Measurements from ENCODE around the gene ATP8B4. TPM values are rescaled to one million over a fixed set of nuclear protein-coding genes. Genes with fewer than 3 reads are reported as not detected.
A peak's percentile ranks its signal among the peaks of the same experiment; 100 is the strongest.

Gene ATP8B4
- total RNA-seq, 1 donor from 2014 or later: 3.1 TPM

DNA sequence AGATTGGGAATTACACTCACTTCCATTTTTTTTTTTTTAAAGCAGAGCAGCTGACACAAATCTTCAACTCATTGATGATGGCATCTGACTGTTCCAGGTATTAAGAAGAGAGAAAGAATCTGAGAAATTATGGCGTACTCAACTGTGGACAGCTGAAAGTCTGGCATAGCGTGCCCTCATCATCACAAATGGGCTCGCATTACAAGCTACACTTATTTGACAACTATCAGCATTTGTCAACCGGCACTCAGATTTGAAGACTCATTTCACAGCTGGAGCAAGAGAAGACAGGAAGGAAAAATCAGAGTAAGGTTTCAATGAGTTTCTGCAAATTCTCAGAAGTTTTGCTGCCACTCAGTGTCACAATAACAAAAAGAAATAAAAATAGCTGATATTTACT is 235.9 kb downstream of the ATP8B4 start:
- no peak for ATAC-seq
- intact Hi-C loops (cut with micrococcal nuclease): no loop called here
- no peak for DNase-seq

DNA sequence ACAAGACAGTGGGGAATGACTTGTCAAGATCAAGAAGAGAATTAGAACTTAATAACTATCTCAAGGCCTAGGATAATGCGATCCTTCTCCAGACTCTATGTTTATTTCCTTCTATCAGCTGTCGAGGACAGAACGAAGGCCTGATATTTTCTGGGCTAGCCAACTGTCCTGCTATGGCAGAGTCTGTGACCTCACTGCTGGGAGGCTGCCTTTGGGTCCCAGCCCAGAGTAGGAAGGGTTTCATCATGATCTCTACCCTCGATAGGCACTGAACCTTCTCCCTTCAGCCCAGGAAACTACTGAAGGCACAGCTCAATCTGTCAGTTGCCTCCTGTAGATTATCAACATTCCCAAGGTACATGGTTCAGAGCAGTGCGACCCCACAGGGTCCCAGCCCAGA is 237.2 kb downstream of the ATP8B4 start:
- intact Hi-C loops (cut with micrococcal nuclease): no loop called here
- ATAC-seq: no peak
- no peak for DNase-seq

- no peak for ATAC-seq
- intact Hi-C loops (cut with micrococcal nuclease): no loop called here
These were observed 237.6 kb downstream of the ATP8B4 start for GRCh38 chr15:49881433-49881832.

GRCh38 chr15:49877873-49878521 is 241.0 kb downstream of the ATP8B4 start:
- DNase-seq: no peak
- peak; percentile 79 for ATAC-seq
- intact Hi-C loops (cut with micrococcal nuclease): no loop called here

More at GRCh38 chr15:49881433-49881832, 237.6 kb downstream of the ATP8B4 start:
- no peak for DNase-seq

DNA sequence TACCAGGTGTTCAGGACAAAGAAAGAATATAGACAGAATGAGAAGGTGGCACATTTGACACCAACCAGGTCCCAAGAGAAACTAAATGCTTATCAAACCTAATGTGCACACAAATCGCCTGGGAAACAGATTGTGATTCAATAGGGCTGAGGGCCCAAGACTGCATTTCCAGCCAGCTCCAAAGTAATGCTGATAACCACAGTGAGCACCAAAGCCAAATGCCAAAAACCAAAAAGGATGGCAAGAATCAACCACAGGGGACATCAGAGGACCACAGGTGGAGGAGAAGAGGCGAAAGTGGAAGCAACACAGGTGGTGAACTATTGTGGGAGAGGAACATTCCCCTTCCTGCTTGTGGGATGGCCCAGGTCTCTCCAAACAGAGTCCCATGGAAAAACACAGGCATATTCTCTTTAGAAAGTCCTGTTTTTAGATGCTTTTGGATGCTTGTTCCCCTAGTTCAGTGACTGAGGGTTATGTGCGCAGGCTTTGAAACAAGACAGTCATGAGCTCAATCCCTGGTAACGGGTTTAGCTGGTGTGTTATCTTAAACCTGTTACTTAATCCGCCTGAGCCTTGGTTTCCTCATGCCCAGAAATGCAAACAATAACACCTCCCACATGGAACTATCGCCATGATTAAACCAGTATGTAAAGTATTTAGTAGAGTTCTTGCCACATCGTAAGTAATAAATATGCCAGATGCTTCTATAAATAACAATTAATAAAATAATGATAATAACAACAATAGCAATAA is 241.7 kb downstream of the ATP8B4 start:
- DNase-seq (no peak), ATAC-seq (peak; percentile 15)
- intact Hi-C loops (cut with micrococcal nuclease): no loop called here

DNA sequence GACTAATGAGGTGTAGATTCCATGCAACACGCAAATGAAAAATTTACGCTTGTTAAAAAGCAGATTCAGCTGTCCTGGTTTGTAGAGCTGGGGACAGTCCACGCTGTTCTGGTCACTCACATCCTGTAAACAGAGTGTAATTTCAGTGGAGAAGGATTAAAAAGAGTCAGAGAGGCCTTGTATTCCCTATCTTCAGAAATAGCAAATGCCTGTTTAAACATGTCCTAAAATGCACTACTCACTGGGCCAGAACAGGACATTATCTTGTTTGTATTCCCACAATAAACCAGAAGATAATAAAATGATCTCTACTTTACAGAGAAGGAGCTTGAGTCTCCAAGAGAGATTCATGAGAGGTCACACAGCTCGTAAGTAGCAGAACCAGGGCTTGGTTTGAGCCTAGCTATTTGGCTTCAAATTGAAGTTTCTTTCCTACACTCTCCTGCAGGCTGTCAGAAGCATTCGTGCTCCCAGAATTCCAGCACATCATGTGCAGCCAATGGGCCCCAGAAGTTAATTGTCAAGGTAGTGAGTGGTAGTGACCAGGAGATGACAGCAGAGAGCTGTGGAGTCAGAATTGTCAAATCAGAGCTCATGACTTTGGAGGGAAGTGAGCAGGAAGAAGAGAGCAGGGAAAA is 242.5 kb downstream of the ATP8B4 start:
- ATAC-seq (peak; percentile 86), DNase-seq (no peak)
- intact Hi-C loops (cut with micrococcal nuclease): no loop called here

DNA sequence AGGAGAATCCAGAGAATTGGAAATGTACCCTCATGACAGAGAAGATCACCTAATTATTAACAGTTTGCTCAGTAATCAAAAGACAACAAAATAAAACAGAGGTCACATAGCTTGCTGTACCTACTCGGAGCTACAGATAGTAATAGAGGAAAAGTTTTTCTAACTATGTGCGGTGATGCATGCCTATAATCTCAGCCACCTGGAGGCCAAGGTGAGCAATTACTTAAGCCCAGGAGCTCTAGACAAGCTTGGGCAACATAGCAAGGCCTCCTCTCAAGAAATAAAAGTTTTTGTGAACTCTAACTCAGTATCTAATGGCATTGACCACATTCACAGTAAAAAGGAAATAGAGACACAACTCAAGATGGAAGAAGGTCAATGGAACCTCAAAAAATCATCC is 243.6 kb downstream of the ATP8B4 start:
- no peak for DNase-seq
- intact Hi-C loops (cut with micrococcal nuclease): no loop called here
- no peak for ATAC-seq

DNA sequence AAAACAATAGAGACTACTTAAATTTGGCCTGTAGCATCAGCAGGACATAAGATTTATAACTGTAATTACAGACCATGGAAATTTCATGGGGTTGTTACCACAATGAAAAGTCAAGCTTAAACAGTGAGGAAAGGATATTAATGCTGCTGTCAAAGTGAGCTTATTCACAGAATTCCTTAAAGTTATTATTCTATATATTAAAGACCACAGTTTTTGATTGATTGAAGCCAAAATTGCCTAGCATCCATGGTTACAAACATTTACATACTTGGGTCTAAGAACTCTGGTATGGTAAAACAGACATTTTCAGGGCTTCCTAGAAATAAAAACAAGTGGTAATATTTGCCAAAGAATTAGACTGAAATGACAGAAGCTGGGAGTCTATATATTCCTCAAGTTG is 248.6 kb downstream of the ATP8B4 start:
- DNase-seq: no peak
- no peak for ATAC-seq
- intact Hi-C loops (cut with micrococcal nuclease): no loop called here

- intact Hi-C loops (cut with micrococcal nuclease): no loop called here
These were observed 250.7 kb downstream of the ATP8B4 start for GRCh38 chr15:49868348-49868747.

GRCh38 chr15:49865925-49866757 is 252.9 kb downstream of the ATP8B4 start:
- intact Hi-C loops (cut with micrococcal nuclease): no loop called here
- ATAC-seq (no peak), DNase-seq (no peak)

More at GRCh38 chr15:49868348-49868747, 250.7 kb downstream of the ATP8B4 start:
- no peak for DNase-seq
- ATAC-seq: no peak

DNA sequence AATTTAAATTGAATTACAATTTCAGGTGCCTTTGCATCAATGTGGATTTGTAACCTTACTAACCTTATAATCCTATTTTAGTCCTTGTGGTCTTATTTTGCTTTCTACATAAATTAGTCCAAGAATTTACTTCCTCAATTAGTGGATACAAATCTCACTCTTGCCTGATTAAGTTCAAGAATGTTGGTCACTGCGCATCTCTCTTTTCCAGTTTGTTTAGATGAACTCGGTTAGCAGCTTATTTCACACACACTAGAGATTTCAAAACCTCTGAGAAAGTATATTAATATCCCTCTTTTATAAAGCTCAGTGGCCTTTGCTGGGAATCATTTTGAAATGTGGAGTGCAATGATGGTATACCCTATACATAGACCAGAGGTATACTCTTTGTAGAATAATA is 254.8 kb downstream of the ATP8B4 start:
- ATAC-seq: no peak
- intact Hi-C loops (cut with micrococcal nuclease): no loop called here
- no peak for DNase-seq

DNA sequence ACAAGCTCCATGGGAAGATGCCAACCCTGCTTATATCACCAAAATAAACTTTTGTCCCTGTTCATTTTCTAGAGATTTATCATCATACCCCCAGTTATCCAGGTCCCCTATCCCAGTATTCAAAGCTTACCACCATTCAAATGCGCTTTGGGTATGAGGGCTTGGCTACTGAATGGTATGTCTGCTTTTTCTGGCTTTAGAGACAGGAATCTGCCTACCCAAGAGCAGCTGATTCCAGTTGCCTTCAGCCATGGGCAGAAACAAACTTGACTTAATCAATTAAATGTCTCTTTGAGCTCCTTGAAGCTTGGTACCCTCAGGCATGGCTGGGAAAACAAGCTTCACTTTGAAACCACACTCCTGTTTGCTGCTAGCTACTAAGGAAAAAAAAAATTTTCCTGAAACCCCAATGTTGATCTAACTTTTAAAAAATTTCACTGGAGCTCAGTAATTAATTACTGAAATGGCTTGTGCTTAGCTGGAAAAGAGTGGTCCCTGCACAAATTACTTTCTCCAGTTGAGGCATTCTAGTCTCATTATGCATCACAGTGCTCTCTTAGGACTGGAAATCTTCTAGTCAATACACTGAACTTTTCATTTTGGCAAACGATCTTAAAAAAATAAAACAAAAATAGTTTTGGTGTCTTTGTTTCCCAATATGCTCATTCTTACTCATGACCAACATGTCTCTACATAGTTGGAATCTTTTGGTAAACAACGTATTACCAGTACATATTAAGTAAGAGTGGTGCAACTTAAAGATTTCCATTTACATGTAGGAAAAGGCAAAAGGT is 255.4 kb downstream of the ATP8B4 start:
- DNase-seq: no peak
- no peak for ATAC-seq
- intact Hi-C loops (cut with micrococcal nuclease): no loop called here

- intact Hi-C loops (cut with micrococcal nuclease): no loop called here
- ATAC-seq: no peak
- DNase-seq: no peak
These were observed 258.9 kb downstream of the ATP8B4 start for GRCh38 chr15:49860101-49860500.

GRCh38 chr15:49857496-49858475 is 261.2 kb downstream of the ATP8B4 start:
- DNase-seq (no peak), ATAC-seq (peak; percentile 31)
- intact Hi-C loops (cut with micrococcal nuclease): no loop called here

DNA sequence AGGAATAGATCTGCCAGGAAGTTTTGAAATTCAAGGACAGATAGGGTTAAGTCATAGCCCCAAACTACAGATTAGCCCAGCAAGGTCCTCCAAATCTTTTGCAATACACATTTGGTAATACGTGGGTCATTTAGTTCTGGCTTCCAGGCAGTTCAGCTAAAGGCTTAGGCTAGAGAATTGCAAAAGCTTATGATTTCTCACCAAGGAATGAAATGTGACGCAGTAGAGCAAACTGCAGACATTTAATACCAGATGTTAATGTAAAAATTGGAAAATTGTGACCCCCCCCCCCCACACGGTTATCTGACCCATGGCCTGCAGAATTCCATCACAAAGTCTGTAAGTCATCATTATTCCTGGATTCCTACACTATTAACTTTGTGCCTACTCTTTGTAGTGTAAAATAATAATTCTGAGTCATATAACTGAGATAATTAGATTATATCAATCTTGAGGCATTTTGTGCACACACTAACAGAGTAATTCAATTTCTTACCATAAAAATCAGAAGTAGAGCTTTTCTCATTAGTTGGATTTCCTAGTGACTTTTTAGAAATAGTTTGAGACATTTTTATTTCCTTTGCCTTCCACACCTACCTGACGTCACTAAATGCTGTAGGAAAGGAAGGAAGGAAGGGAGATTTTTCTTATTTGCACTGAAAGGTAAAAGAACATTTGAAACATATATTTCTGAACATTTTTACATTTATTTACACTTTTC is 263.0 kb downstream of the ATP8B4 start:
- ATAC-seq (peak; percentile 94), DNase-seq (no peak)
- intact Hi-C loops (cut with micrococcal nuclease): no loop called here

- intact Hi-C loops (cut with micrococcal nuclease): no loop called here
- ATAC-seq: no peak
- no peak for DNase-seq
These were observed 266.3 kb downstream of the ATP8B4 start for GRCh38 chr15:49852756-49853155.

DNA sequence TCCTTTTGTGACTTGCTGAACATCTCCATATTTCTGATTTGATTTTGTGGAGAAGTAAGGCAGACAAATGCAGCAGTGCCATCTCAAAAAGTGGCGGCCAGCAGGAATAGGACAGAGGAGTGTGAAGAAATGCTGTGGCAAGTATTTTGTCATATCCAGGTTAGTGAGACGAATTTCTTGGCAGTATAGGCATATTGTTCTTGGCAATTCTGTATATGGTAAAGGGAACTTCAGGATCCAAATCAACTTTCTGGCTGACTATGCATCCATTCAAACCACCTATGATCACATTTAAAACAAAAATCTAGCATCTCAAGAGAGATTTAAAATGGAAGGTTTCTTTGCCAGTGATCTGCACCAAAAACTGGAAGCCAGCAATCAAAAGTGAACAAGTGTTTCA is 270.2 kb downstream of the ATP8B4 start:
- no peak for ATAC-seq
- DNase-seq: no peak
- intact Hi-C loops (cut with micrococcal nuclease): no loop called here

Data from left ventricle myocardium superior (tissue), 1 donor.